Retina (tissue), 1 donor: Measurements from ENCODE around the gene BMP7.

ENCODE experiments used
- DNase-seq: peaks from one replicate; pipeline ENCODE4 v3.0.0-alpha.2; 2016

The BMP7 gene

GRCh38 chr20:57224641-57225138 is 41.8 kb downstream of the BMP7 start:
- DNase-seq, result peak; percentile 65

DNA sequence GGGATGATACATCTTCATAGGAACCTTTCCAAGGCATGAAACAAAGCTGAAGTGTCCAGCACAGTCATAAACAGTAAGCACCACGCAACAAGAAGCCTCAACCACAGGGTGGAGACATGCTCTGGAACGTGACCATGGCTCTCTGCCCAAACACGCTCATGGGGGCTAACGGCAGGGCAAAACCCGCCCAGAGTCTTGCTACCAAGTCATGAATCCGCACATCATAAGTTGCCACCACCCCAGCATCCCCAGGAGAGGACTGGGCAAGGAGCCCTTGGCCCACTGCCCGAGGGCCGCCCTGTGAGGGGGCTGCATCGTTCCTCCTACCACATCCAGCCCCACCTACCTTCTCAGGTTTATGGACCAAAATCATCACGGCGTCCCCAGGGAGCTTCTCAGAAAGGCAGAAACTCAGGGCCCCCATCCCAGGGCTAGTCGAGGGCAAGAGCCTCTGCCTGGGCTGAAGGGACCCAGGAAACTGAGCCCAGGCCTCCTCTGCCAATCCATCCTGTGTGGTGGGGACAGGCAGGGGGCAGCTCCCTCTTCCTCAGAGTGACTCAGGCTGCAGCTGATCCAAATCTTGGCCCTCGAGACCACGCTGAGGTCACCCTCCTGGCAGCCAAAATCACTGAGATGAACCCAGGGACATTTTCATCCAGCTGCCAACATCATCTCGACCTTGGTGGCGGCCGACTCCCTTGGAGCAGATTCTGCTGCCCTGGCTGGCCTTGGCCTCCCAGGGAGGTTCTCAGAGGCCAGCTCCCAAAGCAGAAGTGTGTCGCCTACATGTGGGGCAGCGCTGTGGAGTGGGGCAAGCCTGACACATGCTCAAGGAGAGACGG is 42.6 kb downstream of the BMP7 start:
- no peak for DNase-seq

DNA sequence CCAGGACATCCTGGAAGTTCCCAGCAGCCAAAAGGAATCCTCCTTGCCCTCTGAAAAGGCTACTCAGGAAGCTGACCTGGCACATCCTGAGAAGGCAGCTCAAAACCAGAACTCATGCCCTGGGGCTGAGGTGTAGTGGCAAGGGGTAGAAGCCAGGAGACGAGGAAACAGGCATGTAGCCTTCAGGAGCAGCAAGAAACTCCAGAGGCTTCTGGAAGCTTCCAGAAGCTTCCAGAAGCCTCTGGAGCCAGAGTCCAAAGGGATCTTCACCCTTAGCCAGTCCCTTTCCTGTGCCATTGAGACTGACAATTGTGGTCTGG is 43.9 kb downstream of the BMP7 start:
- DNase-seq, result no peak

- no peak for DNase-seq
These were observed 44.4 kb downstream of the BMP7 start for GRCh38 chr20:57221916-57222630.

DNA sequence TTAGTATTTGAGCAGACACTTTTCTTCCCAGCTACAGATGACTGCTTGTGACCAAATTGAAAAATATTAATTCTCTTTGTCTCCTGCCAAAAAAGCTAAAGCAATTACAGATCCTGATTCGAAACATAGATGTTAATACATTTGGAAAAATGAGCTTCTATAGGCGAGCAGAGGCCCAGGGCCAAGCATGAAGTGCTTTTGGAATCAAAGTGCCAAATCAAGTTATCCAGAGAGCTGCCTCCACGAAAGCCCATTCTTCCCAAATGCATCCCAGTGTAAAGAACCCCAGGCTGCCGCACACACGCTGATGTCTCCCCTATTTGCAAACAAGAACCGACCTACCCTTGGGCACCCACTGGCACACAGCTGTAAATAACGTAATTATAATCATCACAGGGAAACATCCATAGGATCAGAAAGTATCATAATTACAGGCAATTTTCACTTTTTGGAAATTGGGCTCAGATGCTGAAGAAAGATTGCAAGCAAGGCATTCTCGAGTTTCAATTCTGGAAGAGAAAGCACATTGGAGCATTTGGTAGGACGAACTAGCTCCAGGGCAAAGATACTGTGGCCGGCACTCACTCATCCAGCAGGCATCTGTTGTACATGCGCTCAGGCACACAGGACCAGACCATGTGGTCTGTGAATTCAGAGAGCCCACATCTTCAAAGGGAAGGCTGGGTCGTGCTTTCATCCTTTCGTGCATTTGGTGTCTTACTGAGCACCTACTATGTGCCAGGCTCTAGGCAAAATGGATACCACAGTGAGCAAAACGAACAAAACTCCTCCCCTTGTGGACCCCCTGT is 45.9 kb downstream of the BMP7 start:
- no peak for DNase-seq

GRCh38 chr20:57219071-57219677 is 47.3 kb downstream of the BMP7 start:
- DNase-seq, result no peak

- no peak for DNase-seq
These were observed 48.0 kb downstream of the BMP7 start for GRCh38 chr20:57218489-57218888.

GRCh38 chr20:57217802-57218201 is 48.6 kb downstream of the BMP7 start:
- no peak for DNase-seq

GRCh38 chr20:57216669-57217068 is 49.8 kb downstream of the BMP7 start:
- no peak for DNase-seq

GRCh38 chr20:57215826-57216471 is 50.5 kb downstream of the BMP7 start:
- no peak for DNase-seq

- DNase-seq, result no peak
These were observed 51.0 kb downstream of the BMP7 start for GRCh38 chr20:57215426-57215825.

- no peak for DNase-seq
These were observed 51.5 kb downstream of the BMP7 start for GRCh38 chr20:57214948-57215347.

GRCh38 chr20:57214427-57214826 is 52.0 kb downstream of the BMP7 start:
- no peak for DNase-seq

DNA sequence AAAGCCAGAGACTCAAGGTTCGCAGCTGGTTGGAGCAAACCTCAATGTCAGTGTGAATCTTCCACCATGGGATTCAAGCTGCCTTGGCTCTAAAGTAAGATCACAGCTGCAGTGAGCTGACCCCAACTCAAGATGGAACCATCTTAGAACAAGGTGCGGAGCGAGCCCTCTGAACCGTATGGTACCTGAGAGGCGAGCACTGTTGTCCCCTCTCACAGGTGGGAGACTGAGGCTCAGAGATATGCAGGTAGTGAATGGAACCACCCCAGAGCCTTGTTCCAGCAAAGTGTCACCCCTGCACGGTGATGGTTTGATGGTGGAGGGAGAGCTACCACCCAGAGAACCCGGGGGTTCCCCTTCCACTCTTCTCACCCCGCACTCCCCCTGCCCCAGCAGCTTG is 52.5 kb downstream of the BMP7 start:
- DNase-seq, result no peak

DNA sequence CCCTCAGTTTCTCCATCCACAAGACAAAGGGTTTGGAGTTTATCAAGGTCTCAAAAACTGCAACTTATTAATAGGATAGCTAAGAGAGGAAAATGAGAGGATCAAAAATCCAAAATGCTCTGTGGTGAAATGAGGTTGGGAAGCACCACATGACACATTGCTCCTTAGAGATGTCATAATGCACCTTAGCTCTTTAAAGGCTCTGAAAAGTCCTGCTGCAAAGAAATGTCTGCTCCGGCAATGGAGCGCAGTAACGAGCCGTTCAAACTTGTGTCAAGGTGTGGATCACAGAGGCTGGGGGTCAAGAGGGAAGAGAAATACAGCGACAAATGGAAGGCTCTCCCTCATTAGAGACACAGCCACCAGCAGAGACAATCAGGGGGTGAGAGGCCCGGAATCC is 53.1 kb downstream of the BMP7 start:
- DNase-seq, result no peak

DNA sequence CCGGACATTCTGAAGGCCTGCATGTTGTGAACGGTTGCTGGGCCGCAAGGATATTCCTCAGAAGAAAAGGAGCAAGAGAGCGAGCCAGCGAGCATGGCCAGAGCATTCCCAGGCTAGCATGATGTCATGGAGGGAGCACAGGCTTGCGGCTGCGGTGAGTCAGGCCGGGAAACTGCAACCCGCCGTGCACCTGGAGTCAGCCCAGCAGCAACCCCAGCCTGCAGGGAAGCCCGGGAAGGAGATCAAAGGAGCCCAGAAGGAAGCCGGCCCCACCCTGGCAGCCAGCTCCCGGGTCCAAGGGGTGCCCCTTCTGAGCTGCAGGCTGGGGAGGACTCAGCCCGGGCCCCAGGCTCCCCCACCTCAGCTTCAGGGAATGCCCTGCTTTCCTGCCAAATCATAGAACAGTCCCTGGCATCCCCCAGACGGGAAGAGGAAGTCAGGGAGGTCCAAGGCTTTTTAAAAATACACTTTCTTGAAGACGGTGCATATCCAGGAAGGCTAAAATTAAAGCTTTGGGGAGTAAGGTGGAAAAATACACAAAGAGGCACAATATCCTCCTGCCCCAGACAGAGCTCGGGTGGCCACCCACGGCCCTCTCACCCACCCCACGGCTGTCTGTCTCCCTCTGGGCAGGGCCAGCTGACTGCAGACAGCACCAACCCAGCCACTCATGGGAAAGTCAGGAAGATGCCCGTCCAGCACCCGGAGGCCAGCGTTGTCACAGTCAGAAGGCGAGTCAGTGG is 53.7 kb downstream of the BMP7 start:
- peak; percentile 72 for DNase-seq

- peak; percentile 73 for DNase-seq
These were observed 54.4 kb downstream of the BMP7 start for GRCh38 chr20:57211908-57212533.

DNA sequence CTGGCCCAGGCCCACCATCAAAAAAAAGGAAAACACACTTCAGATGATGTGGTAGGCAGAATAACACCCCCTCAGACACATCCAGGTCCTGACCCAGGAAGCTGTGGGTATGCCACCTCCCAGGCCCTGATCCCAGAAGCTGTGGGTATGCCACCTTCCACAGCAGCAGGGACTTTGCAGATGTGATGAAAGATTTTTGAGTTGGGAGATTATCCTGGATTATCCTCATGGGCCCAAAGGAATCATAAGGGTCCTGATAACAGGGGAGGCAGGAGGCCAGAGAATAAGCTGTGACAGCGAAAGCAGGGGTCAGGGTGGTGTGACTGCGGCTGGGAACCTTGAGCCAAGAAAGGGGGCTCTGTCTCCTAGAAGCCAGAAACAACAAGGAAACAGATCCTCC is 55.0 kb downstream of the BMP7 start:
- no peak for DNase-seq

DNA sequence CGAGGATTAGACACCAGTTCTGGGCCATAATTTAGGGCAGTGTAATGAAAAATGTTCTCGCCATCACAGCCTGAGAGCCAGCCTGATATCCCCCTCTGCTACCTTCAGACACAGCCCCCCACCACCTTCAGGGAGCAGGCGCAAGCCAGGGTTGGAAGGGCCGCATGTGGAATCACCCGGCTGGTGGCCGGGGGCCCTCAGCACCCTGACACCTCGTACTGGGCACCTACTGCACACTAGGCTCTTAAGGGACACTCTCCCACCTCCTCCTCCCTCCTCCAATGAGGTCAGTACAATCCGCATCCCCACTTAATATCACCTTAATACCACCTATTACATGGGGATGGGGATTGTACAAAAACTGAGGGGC is 55.5 kb downstream of the BMP7 start:
- no peak for DNase-seq

- no peak for DNase-seq
These were observed 56.2 kb downstream of the BMP7 start for GRCh38 chr20:57210054-57210910.
